Measurements from ENCODE around the gene DIAPH3.

GRCh38 chr13:59721926-59722910, 441.5 kb downstream of the DIAPH3 start:
- TF ChIP-seq EZH2phosphoT487 (IDR thresholded peaks at IDR 0.05; ENCODE audit: borderline replicate concordance, low read length) (no peak), CTCF (IDR thresholded peaks at IDR 0.05; ENCODE audit: low read depth, low read length, poor library complexity, severe bottlenecking) (no peak)

Measured in DOHH2 (cell line).